ENCODE results near the gene FRMPD1. TPM values are rescaled to one million over a fixed set of nuclear protein-coding genes. Genes with fewer than 3 reads are reported as not detected.

Gene FRMPD1
- total RNA-seq, 4 donors from 2014 or later = 0.27 to 4.6 (median 0.64) TPM; not detected in 1

- intact Hi-C loops (cut with DNase I; ENCODE audit: low total_unique reads) (no loop called here), in situ Hi-C loops (cut with MboI; ENCODE audit: low pct_ligation_motif_present in 1 of 4, low pct_unique_long_range_greater_than_20kb in 1 of 4, low sequenced_read_pairs in 3 of 4) (no loop called here)
- H3K4me3 ChIP-seq = no peak overlapping the region
- H3K27me3 ChIP-seq = no peaks in the 10 kb centered on the region
- DNase-seq = no peak
- H3K4me1 ChIP-seq = no peaks in the 10 kb centered on the region
- no peaks in the 10 kb centered on the region for H3K36me3 ChIP-seq
- H3K27ac ChIP-seq = no peak overlapping the region
- H3K9me3 ChIP-seq = no peaks in the 10 kb centered on the region
- TF ChIP-seq EP300 (IDR thresholded peaks at IDR 0.05; ENCODE audit: low read depth) (no peak), CTCF (IDR thresholded peaks at IDR 0.05) (no peak), POLR2AphosphoS5 (IDR thresholded peaks at IDR 0.05) (no peak), POLR2A (IDR thresholded peaks at IDR 0.05) (no peak)
- WGBS, 2 donors (ENCODE audit: low coverage in 1 of 2) = 88 to 90% methylated on average over 2 of the region's 2 CpGs
These were observed 33.6 kb upstream of the FRMPD1 start for GRCh38 chr9:37617161-37617560.

- H3K9me3 ChIP-seq = no peaks in the 10 kb centered on the region
- H3K4me1 ChIP-seq = no peaks in the 10 kb centered on the region
- TF ChIP-seq POLR2A (IDR thresholded peaks at IDR 0.05) (no peak), CTCF (IDR thresholded peaks at IDR 0.05) (no peak), POLR2AphosphoS5 (IDR thresholded peaks at IDR 0.05) (no peak), EP300 (IDR thresholded peaks at IDR 0.05; ENCODE audit: low read depth) (no peak)
- H3K27me3 ChIP-seq = no peaks in the 10 kb centered on the region
- H3K36me3 ChIP-seq = no peaks in the 10 kb centered on the region
- in situ Hi-C loops (cut with MboI; ENCODE audit: low pct_ligation_motif_present in 1 of 4, low pct_unique_long_range_greater_than_20kb in 1 of 4, low sequenced_read_pairs in 3 of 4) = no loop called here
- no peak overlapping the region for H3K27ac ChIP-seq
- no peak for DNase-seq
- no peak overlapping the region for H3K4me3 ChIP-seq
- 52 to 71% methylated on average over 1 to 4 of the region's 4 CpGs for WGBS, 2 donors (ENCODE audit: low coverage in 1 of 2)
- intact Hi-C loops (cut with DNase I; ENCODE audit: low total_unique reads) = no loop called here
These were observed 32.9 kb upstream of the FRMPD1 start for GRCh38 chr9:37617832-37618231.

- Histone ChIP-seq H3K9me3 (no peaks in the 10 kb centered on the region), H3K4me3 (no peak overlapping the region), H3K27me3 (no peaks in the 10 kb centered on the region), H3K27ac (no peak overlapping the region), H3K4me1 (no peaks in the 10 kb centered on the region), H3K36me3 (no peaks in the 10 kb centered on the region)
- WGBS, 2 donors (ENCODE audit: low coverage in 1 of 2) = 87 to 90% methylated on average over 2 to 4 of the region's 4 CpGs
- intact Hi-C loops (cut with DNase I; ENCODE audit: low total_unique reads) (no loop called here), in situ Hi-C loops (cut with MboI; ENCODE audit: low pct_ligation_motif_present in 1 of 4, low pct_unique_long_range_greater_than_20kb in 1 of 4, low sequenced_read_pairs in 3 of 4) (no loop called here)
- TF ChIP-seq POLR2AphosphoS5 (IDR thresholded peaks at IDR 0.05) = no peak
- no peak for TF ChIP-seq CTCF (IDR thresholded peaks at IDR 0.05)
- TF ChIP-seq EP300 (IDR thresholded peaks at IDR 0.05; ENCODE audit: low read depth) = no peak
- TF ChIP-seq POLR2A (IDR thresholded peaks at IDR 0.05) = no peak
- no peak for DNase-seq
These were observed 31.9 kb upstream of the FRMPD1 start for GRCh38 chr9:37618817-37619216.

DNA sequence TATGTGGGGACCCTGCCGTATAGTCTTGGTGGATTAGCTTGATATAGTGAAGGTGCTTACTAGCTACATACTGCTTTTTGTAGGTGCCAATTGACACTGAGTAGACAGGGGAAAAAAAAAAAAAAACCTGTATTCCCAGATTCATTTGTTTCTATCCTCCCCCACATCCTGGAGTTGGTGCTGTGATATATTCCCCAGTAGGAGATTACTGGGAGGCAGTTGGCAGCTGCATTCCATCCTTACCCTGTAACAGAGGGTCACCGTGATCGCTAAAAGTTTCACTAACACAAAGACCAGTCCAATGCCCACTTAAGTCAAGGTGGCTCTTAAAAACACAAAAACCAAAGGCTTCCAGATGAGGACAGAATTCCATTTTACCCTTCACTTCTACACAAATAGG is 30.9 kb upstream of the FRMPD1 start:
- no peaks in the 10 kb centered on the region for H3K9me3 ChIP-seq
- no peaks in the 10 kb centered on the region for H3K27me3 ChIP-seq
- H3K27ac ChIP-seq = no peak overlapping the region
- intact Hi-C loops (cut with DNase I; ENCODE audit: low total_unique reads) (no loop called here), in situ Hi-C loops (cut with MboI; ENCODE audit: low pct_ligation_motif_present in 1 of 4, low pct_unique_long_range_greater_than_20kb in 1 of 4, low sequenced_read_pairs in 3 of 4) (no loop called here)
- H3K4me3 ChIP-seq = no peak overlapping the region
- TF ChIP-seq POLR2A (IDR thresholded peaks at IDR 0.05) = no peak
- TF ChIP-seq POLR2AphosphoS5 (IDR thresholded peaks at IDR 0.05) = no peak
- no peak for TF ChIP-seq CTCF (IDR thresholded peaks at IDR 0.05)
- no peak for TF ChIP-seq EP300 (IDR thresholded peaks at IDR 0.05; ENCODE audit: low read depth)
- 80 to 89% methylated on average over 3 of the region's 3 CpGs for WGBS, 2 donors (ENCODE audit: low coverage in 1 of 2)
- no peaks in the 10 kb centered on the region for H3K36me3 ChIP-seq
- H3K4me1 ChIP-seq = no peaks in the 10 kb centered on the region
- DNase-seq = no peak
